KMS-11 (cell line): Measurements from ENCODE around the gene RASSF4.

Experiments
- H2AFZ ChIP-seq: fragments of 200-600 bp; sonication (generic); 2 replicates; pipeline ENCODE4 v1.6.1; 2016; ENCODE audit warnings: antibody characterized with exemption, mixed run types, low read depth
- H3K27ac ChIP-seq: fragments of 200-600 bp; sonication (generic); 2 replicates; pipeline ENCODE4 v1.6.1; 2016; ENCODE audit warnings: mild to moderate bottlenecking, mixed run types
- H3K27me3 ChIP-seq: fragments of 200-600 bp; sonication (generic); 2 replicates; pipeline ENCODE4 v1.6.1; 2017; ENCODE audit warnings: mild to moderate bottlenecking, low read depth, mixed run types, moderate library complexity; ENCODE audit not compliant: insufficient read depth
- H3K36me3 ChIP-seq: fragments of 200-600 bp; sonication (generic); 2 replicates; pipeline ENCODE4 v1.6.1; 2017; ENCODE audit warnings: mild to moderate bottlenecking, mixed run types; ENCODE audit not compliant: insufficient read depth
- H3K4me1 ChIP-seq: fragments of 200-600 bp; sonication (generic); 2 replicates; pipeline ENCODE4 v1.6.1; 2016; ENCODE audit warnings: mild to moderate bottlenecking, low read depth, mixed run types; ENCODE audit not compliant: poor library complexity, severe bottlenecking
- H3K4me2 ChIP-seq: fragments of 200-600 bp; sonication (generic); 2 replicates; pipeline ENCODE4 v1.7.0; 2016; ENCODE audit warnings: mild to moderate bottlenecking, mixed run types
- H3K4me3 ChIP-seq: fragments of 200-600 bp; sonication (generic); IDR thresholded peaks from 2 replicates; pipeline ENCODE4 v1.6.1; 2017; ENCODE audit warnings: low read depth, low read length, mixed read lengths; ENCODE audit not compliant: insufficient read depth
- H3K79me2 ChIP-seq: fragments of 200-600 bp; sonication (generic); 2 replicates; pipeline ENCODE4 v1.6.1; 2016; ENCODE audit warnings: low read depth, mixed run types; ENCODE audit not compliant: insufficient read depth
- H3K9ac ChIP-seq: fragments of 200-600 bp; sonication (generic); 2 replicates; pipeline ENCODE4 v1.6.1; 2016; ENCODE audit warnings: mild to moderate bottlenecking, mixed run types
- H4K20me1 ChIP-seq: fragments of 200-600 bp; sonication (generic); 2 replicates; pipeline ENCODE4 v1.6.1; 2016; ENCODE audit warnings: mild to moderate bottlenecking, mixed run types; ENCODE audit not compliant: insufficient read depth
- CTCF ChIP-seq: fragments of 200-600 bp; sonication (generic); conservative IDR thresholded peaks from 2 replicates; pipeline ENCODE4 v1.6.1; 2017; ENCODE audit warnings: low read depth, mild to moderate bottlenecking, antibody characterized with exemption, low read length, moderate library complexity, mixed read lengths

RASSF4 gene

GRCh38 chr10:45034301-45034700, 74.7 kb downstream of the RASSF4 start:
- H3K27me3 ChIP-seq = no peaks in the 10 kb centered on the region
- no peaks in the 10 kb centered on the region for H4K20me1 ChIP-seq
- no peak overlapping the region for H3K9ac ChIP-seq
- H3K27ac ChIP-seq = no peak overlapping the region
- H3K4me2 ChIP-seq = no peak overlapping the region
- H3K4me3 ChIP-seq = no peak overlapping the region
- H3K4me1 ChIP-seq = no peaks in the 10 kb centered on the region
- no peak for TF ChIP-seq CTCF
- H3K79me2 ChIP-seq = no peaks in the 10 kb centered on the region
- no peaks in the 10 kb centered on the region for H3K36me3 ChIP-seq
- no peak overlapping the region for H2AFZ ChIP-seq

- no peak overlapping the region for H3K9ac ChIP-seq
- H3K4me3 ChIP-seq = no peak overlapping the region
- H3K27me3 ChIP-seq = no peaks in the 10 kb centered on the region
- H4K20me1 ChIP-seq = no peaks in the 10 kb centered on the region
- no peaks in the 10 kb centered on the region for H3K4me1 ChIP-seq
- no peaks in the 10 kb centered on the region for H3K79me2 ChIP-seq
- H3K27ac ChIP-seq = no peak overlapping the region
- H3K36me3 ChIP-seq = no peaks in the 10 kb centered on the region
- TF ChIP-seq CTCF = no peak
- H2AFZ ChIP-seq = no peak overlapping the region
- no peak overlapping the region for H3K4me2 ChIP-seq
These were observed 76.1 kb downstream of the RASSF4 start for GRCh38 chr10:45035673-45036072.

GRCh38 chr10:45040921-45041542, 81.4 kb downstream of the RASSF4 start:
- Histone ChIP-seq H3K4me2 (no peak overlapping the region), H3K27me3 (no peaks in the 10 kb centered on the region), H3K4me3 (no peak overlapping the region), H3K4me1 (no peaks in the 10 kb centered on the region), H3K27ac (no peak overlapping the region), H4K20me1 (no peaks in the 10 kb centered on the region), H2AFZ (no peak overlapping the region), H3K36me3 (no peaks in the 10 kb centered on the region), H3K9ac (no peak overlapping the region), H3K79me2 (no peaks in the 10 kb centered on the region)
- no peak for TF ChIP-seq CTCF

- Histone ChIP-seq H3K9ac (no peak overlapping the region), H4K20me1 (no peaks in the 10 kb centered on the region), H2AFZ (no peak overlapping the region), H3K36me3 (no peaks in the 10 kb centered on the region), H3K4me3 (no peak overlapping the region), H3K27ac (no peak overlapping the region), H3K27me3 (no peaks in the 10 kb centered on the region), H3K4me2 (no peak overlapping the region), H3K4me1 (no peaks in the 10 kb centered on the region), H3K79me2 (no peaks in the 10 kb centered on the region)
- no peak for TF ChIP-seq CTCF
These were observed 84.7 kb downstream of the RASSF4 start for GRCh38 chr10:45044290-45044689.
